Measurements from ENCODE around the gene TAF3. TPM values are rescaled to one million over a fixed set of nuclear protein-coding genes. Genes with fewer than 3 reads are reported as not detected.

TAF3 gene
- total RNA-seq, 4 donors from 2014 or later = 5.6 to 12.9 (median 8.3) TPM

DNA sequence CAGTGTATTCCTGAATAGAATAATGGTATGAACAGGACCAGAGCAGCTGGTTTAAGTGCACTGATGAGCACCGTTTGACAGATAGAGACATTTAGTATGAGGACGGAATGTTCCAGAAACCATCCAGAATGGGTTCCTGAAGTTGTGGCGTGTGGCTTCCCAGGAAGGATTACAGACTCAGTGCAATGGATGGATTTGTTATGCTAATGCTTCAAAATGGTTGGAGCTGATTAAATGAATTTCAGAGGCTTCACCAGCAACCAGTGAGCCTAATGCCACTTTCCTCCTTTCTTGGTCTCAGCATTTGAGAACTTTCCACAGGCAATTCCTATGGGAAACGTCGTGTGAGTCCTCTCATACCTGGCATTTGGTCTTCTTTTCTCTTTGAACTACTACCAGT is 246.1 kb downstream of the TAF3 start:
- TF ChIP-seq, protein P1, sequence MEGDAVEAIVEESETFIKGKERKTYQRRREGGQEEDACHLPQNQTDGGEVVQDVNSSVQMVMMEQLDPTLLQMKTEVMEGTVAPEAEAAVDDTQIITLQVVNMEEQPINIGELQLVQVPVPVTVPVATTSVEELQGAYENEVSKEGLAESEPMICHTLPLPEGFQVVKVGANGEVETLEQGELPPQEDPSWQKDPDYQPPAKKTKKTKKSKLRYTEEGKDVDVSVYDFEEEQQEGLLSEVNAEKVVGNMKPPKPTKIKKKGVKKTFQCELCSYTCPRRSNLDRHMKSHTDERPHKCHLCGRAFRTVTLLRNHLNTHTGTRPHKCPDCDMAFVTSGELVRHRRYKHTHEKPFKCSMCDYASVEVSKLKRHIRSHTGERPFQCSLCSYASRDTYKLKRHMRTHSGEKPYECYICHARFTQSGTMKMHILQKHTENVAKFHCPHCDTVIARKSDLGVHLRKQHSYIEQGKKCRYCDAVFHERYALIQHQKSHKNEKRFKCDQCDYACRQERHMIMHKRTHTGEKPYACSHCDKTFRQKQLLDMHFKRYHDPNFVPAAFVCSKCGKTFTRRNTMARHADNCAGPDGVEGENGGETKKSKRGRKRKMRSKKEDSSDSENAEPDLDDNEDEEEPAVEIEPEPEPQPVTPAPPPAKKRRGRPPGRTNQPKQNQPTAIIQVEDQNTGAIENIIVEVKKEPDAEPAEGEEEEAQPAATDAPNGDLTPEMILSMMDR (IDR thresholded peaks at IDR 0.05; ENCODE audit: low read depth) = no peak

DNA sequence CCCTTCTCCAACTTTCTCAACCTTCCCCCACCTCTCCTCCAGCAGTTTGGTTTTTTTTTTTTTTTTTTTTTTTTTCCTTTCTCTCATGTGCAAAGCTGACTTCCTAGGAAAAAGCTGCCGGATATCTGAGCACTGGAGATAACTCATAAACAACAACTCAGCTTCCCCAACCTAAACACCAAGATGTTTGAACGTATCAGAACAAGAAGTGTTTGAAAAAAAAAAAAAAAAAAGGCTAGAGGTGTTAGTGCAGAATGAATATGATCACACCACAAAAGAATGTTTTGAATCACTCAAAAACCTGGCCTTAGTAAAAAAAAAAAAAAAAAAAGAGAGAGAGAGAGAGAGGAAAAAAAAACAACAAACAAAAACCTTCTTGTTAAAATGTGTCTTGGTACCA is 247.3 kb downstream of the TAF3 start:
- TF ChIP-seq, protein P1 (IDR thresholded peaks at IDR 0.05; ENCODE audit: low read depth) = no peak

DNA sequence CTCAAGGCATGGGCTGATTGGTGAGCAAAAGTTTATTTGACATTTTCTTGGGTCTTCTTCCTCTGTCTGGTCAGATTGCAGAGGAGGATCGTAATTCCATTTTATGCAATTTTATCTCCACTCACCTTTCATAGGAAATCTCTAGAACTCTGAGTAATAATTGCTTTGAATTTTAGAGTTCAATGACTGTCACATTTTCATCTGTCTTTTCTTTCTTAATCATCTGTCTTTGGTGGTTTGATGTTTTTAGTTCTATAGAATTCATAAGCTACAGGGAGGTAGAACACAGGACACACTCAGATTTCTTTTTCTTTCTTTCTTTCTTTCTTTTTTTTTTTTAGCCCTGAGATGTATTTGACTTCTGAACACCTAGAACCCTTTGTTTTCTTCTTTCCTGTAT is 247.8 kb downstream of the TAF3 start:
- TF ChIP-seq, protein P1 (IDR thresholded peaks at IDR 0.05; ENCODE audit: low read depth) = no peak

Other genes with a start within 250 kb of the TAF3 start
- 100 to 1,000 TPM; 149 to 377 (median 239) TPM for gene ITIH5, start 151.5 kb upstream of the TAF3 start, total RNA-seq
- gene ITIH2, start 115.2 kb upstream of the TAF3 start, total RNA-seq = not detected
- gene KIN, start 30.5 kb upstream of the TAF3 start, total RNA-seq = 1 to 10 TPM; 5.1 to 8.2 (median 5.8) TPM
- gene ATP5F1C, start 30.3 kb upstream of the TAF3 start, total RNA-seq = 100 to 1,000 TPM; 170 to 382 (median 237) TPM
- gene GATA3, start 236.2 kb downstream of the TAF3 start, total RNA-seq = 1 to 10 TPM in 2 of 4 donors, under 1 TPM in 2; 0.66 to 8.3 (median 3.0) TPM

All from subcutaneous adipose tissue (tissue), 4 donors.